Prostate gland (tissue), 2 donors: ENCODE data around the gene STAC2. TPM values are rescaled to one million over a fixed set of nuclear protein-coding genes. Genes with fewer than 3 reads are reported as not detected.

Source experiments
- DNase-seq: peaks from one replicate; pipeline ENCODE4 v3.0.0-alpha.2; 2019; ENCODE audit warnings: low spot score
- H3K27ac ChIP-seq, 2 donors: fragments of 200-600 bp; sonication (generic); 2 replicates each; pipeline ENCODE4 v1.5.1; 2017 to 2019
- H3K27me3 ChIP-seq: fragments of 200-600 bp; sonication (generic); replicated peaks from 2 replicates; pipeline ENCODE4 v1.5.1; 2019; ENCODE audit not compliant: insufficient read depth
- H3K36me3 ChIP-seq, 2 donors: fragments of 200-600 bp; sonication (generic); 1 replicate in 1 of 2; 2 replicates in 1 of 2; pipeline versions ENCODE4 v1.5.1 to v1.8.1; 2017 to 2019
- H3K4me1 ChIP-seq: fragments of 200-600 bp; sonication (generic); replicated peaks from 2 replicates; pipeline ENCODE4 v1.5.1; 2019
- H3K4me3 ChIP-seq, 2 donors: fragments of 200-600 bp; sonication (generic); 2 replicates each; pipeline ENCODE4 v1.5.1; 2017 to 2019
- H3K9me3 ChIP-seq: fragments of 200-600 bp; sonication (generic); 2 replicates; pipeline ENCODE4 v1.5.1; 2017
- POLR2A ChIP-seq: fragments of 450-650 bp; IDR thresholded peaks from one replicate; pipeline ENCODE4 v1.6.1; 2016; ENCODE audit warnings: antibody characterized with exemption, mild to moderate bottlenecking
- POLR2AphosphoS5 ChIP-seq: sonication (generic); formaldehyde crosslinking; IDR thresholded peaks from one replicate; pipeline ENCODE4 v1.6.1; 2017; ENCODE audit warnings: antibody characterized with exemption
- WGBS: methylation state at CpG from one replicate; pipeline ENCODE4 v1.1.5; 2018; 5-methylcytosine and 5-hydroxymethylcytosine counted together
- intact Hi-C: fragments of 100-400 bp; cut with DNase I; formaldehyde crosslinking; loops from one replicate; pipeline ENCODE4 v1.14.2; 2022
- total RNA-seq, 2 donors: library from RNA; depleted of rRNA; stranded (reverse); fragments of >200 nt; gene quantifications; one replicate each; pipeline ENCODE4 v1.1.0, GENCODE V29; 2016
- TF ChIP-seq, protein P1 (sequence below), 4 experiments: fragments of 200-600 bp in 2 of 4; fragments of 450-650 bp in 2 of 4; sonication (generic) in 2 of 4; IDR thresholded peaks; 1 replicate in 3 of 4; 2 replicates in 1 of 4; pipeline ENCODE4 v1.5.1; 2016 to 2019; ENCODE audit warnings: antibody characterized with exemption in 4 of 4, mild to moderate bottlenecking in 2 of 4, moderate library complexity in 2 of 4

Gene STAC2
- total RNA-seq, 2 donors from 2014 or later = 3.9 to 4.8 TPM

- WGBS = 24% methylated on average over 2 of the region's 2 CpGs
- H3K36me3 ChIP-seq = no peaks in the 10 kb centered on the region
Observed at GRCh38 chr17:39167476-39167875, 58.3 kb downstream of the STAC2 start.

GRCh38 chr17:39166437-39167335 lies 59.1 kb downstream of the STAC2 start:
- TF ChIP-seq POLR2A (no peak), POLR2AphosphoS5 (no peak)
- TF ChIP-seq, protein P1, sequence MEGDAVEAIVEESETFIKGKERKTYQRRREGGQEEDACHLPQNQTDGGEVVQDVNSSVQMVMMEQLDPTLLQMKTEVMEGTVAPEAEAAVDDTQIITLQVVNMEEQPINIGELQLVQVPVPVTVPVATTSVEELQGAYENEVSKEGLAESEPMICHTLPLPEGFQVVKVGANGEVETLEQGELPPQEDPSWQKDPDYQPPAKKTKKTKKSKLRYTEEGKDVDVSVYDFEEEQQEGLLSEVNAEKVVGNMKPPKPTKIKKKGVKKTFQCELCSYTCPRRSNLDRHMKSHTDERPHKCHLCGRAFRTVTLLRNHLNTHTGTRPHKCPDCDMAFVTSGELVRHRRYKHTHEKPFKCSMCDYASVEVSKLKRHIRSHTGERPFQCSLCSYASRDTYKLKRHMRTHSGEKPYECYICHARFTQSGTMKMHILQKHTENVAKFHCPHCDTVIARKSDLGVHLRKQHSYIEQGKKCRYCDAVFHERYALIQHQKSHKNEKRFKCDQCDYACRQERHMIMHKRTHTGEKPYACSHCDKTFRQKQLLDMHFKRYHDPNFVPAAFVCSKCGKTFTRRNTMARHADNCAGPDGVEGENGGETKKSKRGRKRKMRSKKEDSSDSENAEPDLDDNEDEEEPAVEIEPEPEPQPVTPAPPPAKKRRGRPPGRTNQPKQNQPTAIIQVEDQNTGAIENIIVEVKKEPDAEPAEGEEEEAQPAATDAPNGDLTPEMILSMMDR (IDR thresholded peaks at IDR 0.05) = no peak
- no peak for DNase-seq

More at GRCh38 chr17:39167476-39167875, 58.3 kb downstream of the STAC2 start:
- intact Hi-C loops = no loop called here
- no peaks in the 10 kb centered on the region for H3K9me3 ChIP-seq
- no peak for TF ChIP-seq POLR2A
- TF ChIP-seq POLR2AphosphoS5 = no peak
- TF ChIP-seq, protein P1 (IDR thresholded peaks at IDR 0.05) = no peak
- H3K4me1 ChIP-seq = no peaks in the 10 kb centered on the region
- no peak overlapping the region for H3K4me3 ChIP-seq
- H3K27ac ChIP-seq = no peak overlapping the region
- H3K27me3 ChIP-seq = no peaks in the 10 kb centered on the region
- no peak for DNase-seq

DNA sequence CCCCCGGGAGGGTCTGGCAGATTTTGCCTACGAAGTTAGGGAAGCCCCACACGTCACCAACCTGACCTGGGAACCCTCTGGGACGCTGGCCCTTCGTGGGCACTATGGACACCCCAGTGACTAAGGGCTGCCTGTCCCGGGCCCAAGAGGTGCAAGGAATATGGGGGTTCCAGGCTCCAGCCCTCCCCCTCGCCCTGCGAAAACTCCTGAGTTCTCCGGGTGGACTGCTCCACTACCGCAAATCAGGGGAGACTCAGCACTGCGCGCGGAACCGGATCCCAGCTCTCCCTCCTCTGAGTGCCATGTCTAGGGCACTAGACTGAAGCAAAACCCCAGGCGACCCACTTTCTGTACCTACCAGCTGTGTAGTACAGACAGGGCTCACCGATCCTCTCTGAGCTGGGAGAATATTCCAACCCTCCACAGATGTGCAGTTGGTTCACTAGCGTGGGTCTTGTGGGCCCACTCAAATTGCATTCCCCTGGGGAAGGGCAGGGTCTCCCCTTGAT lies 59.9 kb downstream of the STAC2 start, which contains the start of gene ARL5C:
Gene ARL5C (minus strand): TSS at position 321 of the 509 bp plus-strand sequence. CDS start 401 bp downstream, outside the sequence.
- intact Hi-C loops = no loop called here

More at GRCh38 chr17:39166437-39167335, 59.1 kb downstream of the STAC2 start:
- no peaks in the 10 kb centered on the region for H3K36me3 ChIP-seq
- H3K9me3 ChIP-seq = no peaks in the 10 kb centered on the region
- H3K27me3 ChIP-seq = no peaks in the 10 kb centered on the region
- intact Hi-C loops = no loop called here
- no peak overlapping the region for H3K4me3 ChIP-seq
- H3K4me1 ChIP-seq = no peaks in the 10 kb centered on the region
- H3K27ac ChIP-seq = no peak overlapping the region
- 60% methylated on average over 7 of the region's 7 CpGs for WGBS

GRCh38 chr17:39165178-39165840 lies 60.4 kb downstream of the STAC2 start:
- no peak for TF ChIP-seq POLR2A
- TF ChIP-seq, protein P1 (IDR thresholded peaks at IDR 0.05) = no peak
- TF ChIP-seq POLR2AphosphoS5 = no peak
- Histone ChIP-seq H3K27me3 (no peaks in the 10 kb centered on the region), H3K4me1 (no peaks in the 10 kb centered on the region), H3K4me3 (peak overlapping the region; percentile 19 to 27), H3K27ac (no peak overlapping the region), H3K9me3 (no peaks in the 10 kb centered on the region), H3K36me3 (no peaks in the 10 kb centered on the region)
- intact Hi-C loops = no loop called here
- no peak for DNase-seq
- WGBS = 13% methylated on average over 45 of the region's 51 CpGs

More for the DNA sequence above, 59.9 kb downstream of the STAC2 start, which contains the start of gene ARL5C:
- WGBS = 67% methylated on average over 17 of the region's 17 CpGs
- DNase-seq = no peak
- Histone ChIP-seq H3K27me3 (no peaks in the 10 kb centered on the region), H3K36me3 (no peaks in the 10 kb centered on the region), H3K27ac (no peak within 1 kb of the TSS), H3K4me3 (peak within 1 kb of the TSS; percentile 19 to 27), H3K4me1 (no peaks in the 10 kb centered on the region), H3K9me3 (no peaks in the 10 kb centered on the region)
- TF ChIP-seq, protein P1 (IDR thresholded peaks at IDR 0.05) = no peak
- TF ChIP-seq POLR2AphosphoS5 (no peak), POLR2A (no peak)
